CD4-positive, alpha-beta T cell treated with Interleukin-12 subunit alpha and Interleukin-12 subunit beta, for 1 hour (primary cell): Measurements from ENCODE around the gene ZEB2.

Experiments
- DNase-seq: peaks from one replicate; pipeline ENCODE4 v3.0.0-alpha.2; 2020

ZEB2 gene

GRCh38 chr2:144526831-144527230 lies 6.9 kb upstream of the ZEB2 start:
- DNase-seq: no peak

GRCh38 chr2:144524118-144525009 lies 4.4 kb upstream of the ZEB2 start:
- no peak for DNase-seq

- no peak for DNase-seq
Measured at GRCh38 chr2:144523596-144524117, 3.7 kb upstream of the ZEB2 start.

GRCh38 chr2:144522897-144523595 lies 3.1 kb upstream of the ZEB2 start:
- DNase-seq: no peak

- DNase-seq: no peak
Measured at GRCh38 chr2:144522176-144522896, 2.4 kb upstream of the ZEB2 start.

GRCh38 chr2:144521686-144522085 lies 1.8 kb upstream of the ZEB2 start:
- DNase-seq: no peak

- no peak for DNase-seq
Measured at GRCh38 chr2:144520756-144521487, 1.0 kb upstream of the ZEB2 start.

GRCh38 chr2:144519597-144519933 lies 354 bp downstream of the ZEB2 start:
- no peak for DNase-seq

GRCh38 chr2:144518748-144519596 lies 947 bp downstream of the ZEB2 start:
- DNase-seq: no peak

- no peak for DNase-seq
Measured at GRCh38 chr2:144517866-144518747, 1.8 kb downstream of the ZEB2 start.

GRCh38 chr2:144516981-144517865 lies 2.7 kb downstream of the ZEB2 start:
- DNase-seq: peak; percentile 69

- no peak for DNase-seq
Measured at GRCh38 chr2:144516411-144516980, 3.4 kb downstream of the ZEB2 start.

GRCh38 chr2:144515696-144516410 lies 4.1 kb downstream of the ZEB2 start:
- DNase-seq: peak; percentile 68

- no peak for DNase-seq
Measured at GRCh38 chr2:144515099-144515695, 4.7 kb downstream of the ZEB2 start.

- DNase-seq: no peak
Measured at GRCh38 chr2:144514616-144515091, 5.3 kb downstream of the ZEB2 start.

- DNase-seq: peak; percentile 56
Measured at GRCh38 chr2:144513388-144514101, 6.4 kb downstream of the ZEB2 start.

- DNase-seq: no peak
Measured at GRCh38 chr2:144512891-144513351, 7.0 kb downstream of the ZEB2 start.
